ENCODE data around the gene CYP27B1.

- peak; percentile 56 to 75 for TF ChIP-seq POLR2A (IDR thresholded peaks at IDR 0.05)
- peak; percentile 95 to 99 (median 97) for TF ChIP-seq CTCF (IDR thresholded peaks at IDR 0.05 in 4 of 5, conservative IDR thresholded peaks at IDR 0.05 in 1 of 5)
These were observed 16.0 kb upstream of the CYP27B1 start, which contains the start of gene TSFM for GRCh38 chr12:57782608-57783465.

Data from gastrocnemius medialis (tissue), 4 donors.